Activated gamma-delta T cell treated with anti-CD3 and anti-CD28 coated beads, Interleukin-2, amount 50 U/mL, for 16 hours (primary cell): ENCODE results near the gene SNTA1.
"Not testable (repeated sequence)": the region's sequence is repeated elsewhere in the genome, so short reads cannot be mapped to it uniquely, and the experiment has no call there.

Source experiments
- DNase-seq: peaks from one replicate; pipeline ENCODE4 v3.0.0-alpha.2; 2020; ENCODE audit warnings: low read depth

The SNTA1 gene

DNA sequence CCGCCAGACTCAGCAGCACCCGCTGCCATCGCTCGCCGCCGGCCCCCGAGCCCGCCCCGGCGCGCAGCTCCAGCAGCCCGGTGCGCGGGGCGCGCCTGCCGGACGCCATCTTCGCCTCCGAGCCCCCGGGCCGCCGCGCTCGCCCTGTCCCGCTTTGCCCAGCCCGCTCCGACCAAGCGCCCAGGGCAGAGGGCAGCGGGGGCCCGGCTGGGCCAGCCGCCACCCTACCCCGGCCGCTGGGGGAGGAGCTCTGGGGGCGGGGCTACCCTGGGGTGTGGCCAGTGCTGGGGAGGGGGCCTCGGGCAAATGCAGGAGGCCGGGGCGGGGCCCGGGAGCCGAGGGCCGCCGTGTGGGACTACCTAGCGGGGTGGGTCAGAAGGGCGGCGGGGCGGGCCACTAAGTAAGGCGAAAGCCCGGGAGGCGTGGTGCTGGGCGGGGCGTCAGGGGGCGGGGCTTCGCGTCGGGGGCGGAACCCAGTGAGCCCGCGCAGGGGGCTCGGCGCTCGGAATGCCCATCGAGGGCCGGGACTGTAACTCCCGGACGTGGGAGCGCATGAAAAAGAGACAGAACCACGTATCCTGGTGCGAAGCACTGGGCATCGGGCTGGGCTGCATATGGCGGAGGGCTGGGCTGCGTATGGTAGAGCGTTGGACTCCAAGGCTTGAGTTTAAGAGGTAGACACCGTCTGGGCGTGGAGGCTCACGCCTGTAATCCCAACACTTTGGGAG lies at the start of gene SNTA1:
TSS of gene SNTA1 (minus strand) at position 252 of the 728 bp plus-strand sequence. CDS start at position 109, 143 bp downstream.
- DNase-seq, result peak; percentile 78

GRCh38 chr20:33490934-33491656 lies 47.5 kb upstream of the SNTA1 start:
- DNase-seq, result no peak

DNA sequence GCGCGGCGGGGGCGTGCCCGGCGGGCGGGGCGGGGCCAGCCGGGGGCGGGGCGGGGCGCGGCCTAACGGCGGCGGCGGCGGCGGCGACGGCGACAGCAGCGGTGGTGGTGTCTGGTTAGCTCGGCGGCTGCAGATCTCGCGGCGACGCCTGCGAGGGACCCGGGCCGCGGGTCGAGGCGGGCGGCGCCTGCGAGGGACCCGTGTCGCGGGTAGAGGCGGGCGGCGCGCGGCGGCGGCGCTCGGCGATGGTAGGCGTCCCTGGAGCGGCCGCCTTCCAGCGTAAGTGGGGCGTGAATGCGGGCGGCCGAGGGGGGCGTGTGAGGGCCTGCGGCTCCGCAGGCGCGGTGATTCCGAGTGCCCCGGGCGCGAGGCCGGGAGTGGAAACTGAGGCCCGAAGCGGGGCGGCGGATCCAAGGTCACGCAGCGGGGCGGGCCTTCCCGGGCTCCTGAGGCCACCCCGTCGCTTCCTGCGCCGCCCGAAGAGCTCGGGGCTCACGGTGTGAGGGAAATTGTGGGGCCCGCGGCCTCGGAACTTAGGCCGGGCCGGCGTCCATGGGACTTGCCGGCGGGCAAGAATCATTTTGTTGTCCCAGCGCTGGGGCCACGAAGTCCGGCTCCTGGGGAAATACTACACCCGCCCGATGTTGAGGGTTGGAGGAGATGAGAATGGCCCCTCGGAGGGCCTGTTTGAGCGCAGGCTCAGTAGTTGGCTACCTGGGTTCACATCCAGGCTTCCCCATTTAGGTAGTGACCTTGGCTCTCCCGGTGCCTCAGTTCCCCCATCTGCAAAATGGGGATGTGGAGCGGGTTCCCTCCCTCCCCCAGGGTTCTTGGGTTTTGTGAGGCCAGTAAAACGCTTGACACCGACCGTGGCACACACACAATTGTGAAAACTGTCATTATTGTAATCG lies 46.7 kb upstream of the SNTA1 start, which contains the start of gene CBFA2T2:
TSS of gene CBFA2T2 (plus strand) at position 74 of the 911 bp plus-strand sequence. CDS start at position 246, 172 bp downstream.
- no peak for DNase-seq

GRCh38 chr20:33489495-33490022 lies 46.0 kb upstream of the SNTA1 start:
- peak; percentile 97 for DNase-seq

DNA sequence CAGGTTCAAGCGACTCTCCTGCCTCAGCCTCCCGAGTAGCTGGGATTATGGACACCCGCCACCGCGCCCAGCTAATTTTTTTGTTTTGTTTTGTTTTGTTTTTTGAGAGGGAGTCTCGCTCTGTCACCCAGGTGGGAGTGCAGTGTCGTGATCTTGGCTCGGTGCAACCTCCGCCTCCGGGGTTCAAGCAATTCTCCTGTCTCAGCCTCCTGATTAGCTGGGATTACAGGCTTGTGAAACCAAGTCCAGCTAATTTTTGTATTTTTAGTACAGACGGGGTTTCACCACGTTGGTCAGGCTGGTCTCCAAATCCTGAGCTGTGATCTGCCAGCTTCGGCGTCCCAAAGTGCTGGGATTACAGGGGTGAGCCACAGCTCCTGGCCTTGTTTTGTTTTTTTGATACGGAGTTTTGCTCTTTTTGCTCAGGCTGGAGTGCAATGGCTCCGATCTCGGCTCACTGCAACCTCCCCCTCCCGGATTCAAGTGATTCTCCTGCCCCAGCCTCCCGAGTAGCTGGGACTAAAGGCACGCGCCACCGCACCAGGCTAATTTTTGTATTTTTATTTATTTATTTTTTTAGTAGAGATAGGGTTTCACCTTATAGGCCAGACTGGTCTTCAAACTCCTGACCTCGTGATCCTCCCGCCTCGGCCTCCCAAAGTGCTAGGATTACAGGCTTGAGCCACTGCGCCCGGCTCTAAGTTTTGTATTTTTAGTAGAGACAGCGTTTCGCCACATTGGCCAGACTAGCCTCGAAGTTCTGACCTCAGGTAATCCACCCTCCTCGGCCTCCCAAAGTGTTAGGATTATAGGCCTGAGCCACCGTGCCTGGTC lies 45.3 kb upstream of the SNTA1 start:
- not testable (repeated sequence) for DNase-seq

GRCh38 chr20:33488201-33488600 lies 44.6 kb upstream of the SNTA1 start:
- no peak for DNase-seq

DNA sequence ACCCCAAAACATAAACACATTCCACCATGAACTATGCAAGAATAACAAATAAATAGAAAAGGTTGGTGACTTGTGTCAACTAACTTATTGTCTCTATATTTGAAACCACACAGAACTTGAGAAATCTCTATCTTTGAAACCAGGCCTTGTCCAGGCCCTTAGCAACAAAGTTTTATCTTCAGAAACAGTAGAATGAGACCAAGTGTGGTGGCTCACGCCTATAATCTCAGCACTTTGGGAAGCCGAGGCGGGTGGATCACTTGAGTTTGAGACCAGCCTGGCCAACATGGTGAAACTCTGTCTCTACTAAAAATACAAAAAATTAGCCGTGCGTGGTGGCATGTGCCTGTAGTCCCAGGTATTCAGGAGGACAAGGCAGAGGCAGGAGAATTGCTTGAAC lies 39.6 kb upstream of the SNTA1 start:
- not testable (repeated sequence) for DNase-seq

DNA sequence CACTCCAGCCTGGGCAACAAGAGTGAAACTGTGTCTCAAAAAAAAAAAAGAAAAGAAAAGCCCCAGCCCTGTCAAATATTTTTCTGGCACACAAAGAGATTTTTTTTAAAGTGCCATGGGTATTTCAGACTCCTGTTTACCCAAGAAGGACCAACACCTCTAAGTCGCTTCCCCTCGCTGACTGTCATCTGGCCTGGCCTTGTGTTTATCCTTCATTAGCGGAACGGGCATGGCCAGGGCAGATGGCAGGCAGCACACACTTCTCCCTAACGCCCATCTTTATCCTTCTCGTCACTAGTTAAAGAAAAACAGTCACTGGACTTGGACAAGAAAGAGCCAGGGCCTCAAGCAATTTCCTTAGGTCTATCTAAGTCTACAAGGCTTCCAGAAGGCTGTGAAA lies 39.0 kb upstream of the SNTA1 start:
- DNase-seq, result no peak

GRCh38 chr20:33481431-33481941 lies 37.9 kb upstream of the SNTA1 start:
- DNase-seq, result no peak

GRCh38 chr20:33480048-33480447 lies 36.5 kb upstream of the SNTA1 start:
- no peak for DNase-seq

DNA sequence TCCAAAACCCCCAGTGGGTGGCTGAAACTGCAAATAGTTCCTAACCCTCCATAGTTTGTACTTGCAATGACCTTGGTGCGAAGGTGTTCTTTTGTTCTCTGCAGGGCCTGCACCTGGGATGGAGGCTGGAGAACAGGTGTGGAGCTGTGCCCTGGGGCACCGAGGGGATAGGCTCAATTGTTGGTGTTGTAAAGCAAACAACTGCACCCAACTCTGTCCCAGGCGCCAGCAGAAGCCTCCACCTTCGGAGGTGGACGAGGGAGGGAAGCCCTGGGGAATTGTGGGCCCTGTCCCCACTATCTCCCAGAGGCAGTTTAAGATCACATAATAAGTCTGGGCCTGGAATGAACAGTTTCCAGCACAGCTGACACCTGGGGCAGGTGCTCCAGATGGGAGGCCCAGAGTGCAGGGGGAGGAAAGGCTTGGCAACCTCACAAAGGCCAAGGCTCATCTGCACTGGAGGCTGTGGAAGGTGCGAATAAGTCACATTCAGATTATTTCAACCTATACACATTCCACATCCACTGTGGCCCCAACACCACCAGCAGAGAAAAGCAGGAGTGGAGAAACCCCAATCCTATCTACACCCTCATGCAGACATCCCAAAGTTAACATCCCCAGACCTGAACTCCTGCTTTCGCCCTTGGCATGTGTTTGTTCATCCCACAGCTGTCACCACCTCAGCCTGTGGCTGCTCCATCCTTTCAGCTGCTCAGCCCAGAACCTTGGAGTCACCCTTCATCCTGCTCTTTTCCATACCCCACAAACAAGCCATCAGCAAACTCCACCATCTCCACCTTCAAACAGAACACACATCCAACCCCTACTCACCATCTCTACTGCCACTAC lies 34.0 kb upstream of the SNTA1 start:
- no peak for DNase-seq

- DNase-seq, result no peak
Measured at GRCh38 chr20:33475381-33476152, 32.0 kb upstream of the SNTA1 start.

- no peak for DNase-seq
Measured at GRCh38 chr20:33474963-33475362, 31.4 kb upstream of the SNTA1 start.

- no peak for DNase-seq
Measured at GRCh38 chr20:33474097-33474873, 30.7 kb upstream of the SNTA1 start.

- DNase-seq, result no peak
Measured at GRCh38 chr20:33472868-33473435, 29.4 kb upstream of the SNTA1 start.

DNA sequence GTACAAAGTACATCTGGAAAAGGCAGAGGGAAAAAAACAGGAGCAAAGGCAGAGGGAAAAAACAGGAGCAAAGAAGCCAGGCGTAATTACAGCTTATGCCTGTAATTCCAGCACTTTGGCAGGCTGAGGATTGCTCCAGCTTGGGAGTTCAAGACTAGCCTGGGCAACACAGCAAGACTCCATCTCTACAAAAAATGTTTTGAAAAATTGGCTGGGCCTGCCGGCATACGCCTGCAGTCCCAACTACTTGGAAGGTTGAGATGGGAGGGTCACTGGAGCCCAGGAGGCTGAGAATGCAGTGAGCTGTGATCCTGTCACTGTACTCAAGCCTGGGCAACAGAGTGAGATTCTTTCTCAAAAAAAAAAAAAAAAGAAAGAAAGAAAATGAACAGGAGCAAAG lies 27.3 kb upstream of the SNTA1 start:
- no peak for DNase-seq

- DNase-seq, result no peak
Measured at GRCh38 chr20:33470457-33470856, 26.9 kb upstream of the SNTA1 start.

DNA sequence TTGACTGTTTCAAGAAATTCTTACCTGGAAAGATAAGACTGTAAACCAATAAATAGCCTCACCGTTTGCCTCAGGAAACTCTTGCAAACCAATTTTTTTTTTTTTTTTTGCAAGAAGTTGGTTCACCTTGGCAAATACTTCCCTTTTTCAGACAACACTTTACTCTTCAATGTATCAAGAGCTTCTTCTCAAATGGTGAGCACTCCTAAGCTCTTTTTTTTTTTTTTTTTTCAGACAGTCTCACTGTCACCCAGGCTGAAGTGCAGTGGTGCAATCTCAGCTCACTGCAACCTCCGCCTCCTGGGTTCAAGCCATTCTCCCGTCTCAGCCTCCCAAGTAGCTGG lies 22.7 kb upstream of the SNTA1 start:
- DNase-seq, result no peak
